Ammon's horn (tissue), 1 donor: ENCODE data around the gene TM9SF1.
A peak's percentile ranks its signal among the peaks of the same experiment; 100 is the strongest.

Experiments used
- DNase-seq: peaks from one replicate; pipeline ENCODE4 v3.0.0-alpha.2; 2016; ENCODE audit warnings: low spot score

Gene TM9SF1

GRCh38 chr14:24196071-24197055 is 1.1 kb upstream of the TM9SF1 start:
- no peak for DNase-seq

- no peak for DNase-seq
These were observed 412 bp downstream of the TM9SF1 start for GRCh38 chr14:24194873-24195185.

GRCh38 chr14:24194186-24194872 is 912 bp downstream of the TM9SF1 start:
- no peak for DNase-seq

GRCh38 chr14:24192933-24193332 is 2.3 kb downstream of the TM9SF1 start:
- no peak for DNase-seq

GRCh38 chr14:24190416-24190815 is 4.8 kb downstream of the TM9SF1 start:
- DNase-seq: no peak

GRCh38 chr14:24189460-24189859 is 5.8 kb downstream of the TM9SF1 start:
- no peak for DNase-seq

GRCh38 chr14:24189059-24189375 is 6.2 kb downstream of the TM9SF1 start:
- DNase-seq: no peak

GRCh38 chr14:24188251-24189058 is 6.8 kb downstream of the TM9SF1 start, which contains the start of gene IPO4:
IPO4 (minus strand) TSS chr14:24188816; CDS start chr14:24188787, 29 bp downstream.
- DNase-seq: peak; percentile 97

GRCh38 chr14:24187539-24187915 is 7.7 kb downstream of the TM9SF1 start:
- DNase-seq: no peak

GRCh38 chr14:24186831-24187538 is 8.3 kb downstream of the TM9SF1 start:
- DNase-seq: no peak

GRCh38 chr14:24185741-24186140 is 9.5 kb downstream of the TM9SF1 start:
- no peak for DNase-seq

- DNase-seq: no peak
These were observed 10.2 kb downstream of the TM9SF1 start for GRCh38 chr14:24185026-24185425.

- DNase-seq: no peak
These were observed 10.9 kb downstream of the TM9SF1 start for GRCh38 chr14:24184104-24184970.

GRCh38 chr14:24183014-24183481 is 12.2 kb downstream of the TM9SF1 start:
- no peak for DNase-seq

- no peak for DNase-seq
These were observed 12.9 kb downstream of the TM9SF1 start for GRCh38 chr14:24182110-24182882.

- no peak for DNase-seq
These were observed 13.7 kb downstream of the TM9SF1 start for GRCh38 chr14:24181371-24182077.

- peak; percentile 82 for DNase-seq
These were observed 15.1 kb downstream of the TM9SF1 start for GRCh38 chr14:24179961-24180796.

- no peak for DNase-seq
These were observed 15.8 kb downstream of the TM9SF1 start for GRCh38 chr14:24179294-24179960.
